LoVo (cell line): Measurements from ENCODE around the gene CACHD1.

Experiments used
- DNase-seq: peaks from one replicate; pipeline ENCODE4 v3.0.0-alpha.2; 2016; ENCODE audit warnings: low spot score

Gene CACHD1

GRCh38 chr1:64523413-64524337 lies 53.7 kb downstream of the CACHD1 start:
- no peak for DNase-seq

GRCh38 chr1:64524614-64525013 lies 54.7 kb downstream of the CACHD1 start:
- DNase-seq = no peak

GRCh38 chr1:64525116-64525686 lies 55.3 kb downstream of the CACHD1 start:
- DNase-seq = no peak

- DNase-seq = no peak
These were observed 56.4 kb downstream of the CACHD1 start for GRCh38 chr1:64526312-64526711.

DNA sequence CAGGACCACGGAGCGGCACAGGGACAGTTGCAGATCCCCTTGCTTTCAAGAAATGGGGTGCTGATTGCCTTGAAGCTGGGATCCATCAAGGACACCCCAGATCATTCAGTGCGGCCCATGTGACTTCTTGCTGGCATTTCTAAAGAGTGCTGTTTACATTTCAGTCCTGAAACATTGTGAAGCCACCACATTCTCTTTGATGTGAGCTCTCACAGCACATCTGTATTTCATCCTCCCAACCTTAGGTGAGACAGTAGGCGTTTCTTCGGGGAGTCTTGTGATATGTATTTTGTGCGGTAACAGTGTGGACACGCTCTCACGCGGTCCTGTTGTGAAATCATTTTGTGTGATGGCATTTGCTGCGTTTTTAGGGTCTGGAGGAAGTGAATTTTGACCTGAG lies 57.2 kb downstream of the CACHD1 start:
- DNase-seq = no peak

DNA sequence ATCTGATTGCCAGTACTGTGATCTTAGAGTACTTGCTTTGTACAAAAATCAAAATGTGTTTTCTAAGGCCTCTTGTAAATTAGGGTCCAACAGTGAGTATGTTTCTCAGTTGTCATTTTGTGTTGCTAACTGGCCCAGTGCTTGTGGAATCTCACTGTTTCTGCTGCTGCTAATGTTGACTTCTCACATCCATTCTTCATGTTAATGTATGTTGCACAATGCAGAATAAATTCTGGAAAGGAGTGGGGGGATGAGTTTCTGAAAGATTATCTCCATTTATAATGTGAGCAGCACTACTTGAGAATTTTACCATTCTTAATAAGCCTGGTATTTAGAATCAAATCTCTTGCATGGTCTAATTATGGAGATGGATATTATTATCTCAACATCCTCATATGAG lies 57.9 kb downstream of the CACHD1 start:
- DNase-seq = no peak

DNA sequence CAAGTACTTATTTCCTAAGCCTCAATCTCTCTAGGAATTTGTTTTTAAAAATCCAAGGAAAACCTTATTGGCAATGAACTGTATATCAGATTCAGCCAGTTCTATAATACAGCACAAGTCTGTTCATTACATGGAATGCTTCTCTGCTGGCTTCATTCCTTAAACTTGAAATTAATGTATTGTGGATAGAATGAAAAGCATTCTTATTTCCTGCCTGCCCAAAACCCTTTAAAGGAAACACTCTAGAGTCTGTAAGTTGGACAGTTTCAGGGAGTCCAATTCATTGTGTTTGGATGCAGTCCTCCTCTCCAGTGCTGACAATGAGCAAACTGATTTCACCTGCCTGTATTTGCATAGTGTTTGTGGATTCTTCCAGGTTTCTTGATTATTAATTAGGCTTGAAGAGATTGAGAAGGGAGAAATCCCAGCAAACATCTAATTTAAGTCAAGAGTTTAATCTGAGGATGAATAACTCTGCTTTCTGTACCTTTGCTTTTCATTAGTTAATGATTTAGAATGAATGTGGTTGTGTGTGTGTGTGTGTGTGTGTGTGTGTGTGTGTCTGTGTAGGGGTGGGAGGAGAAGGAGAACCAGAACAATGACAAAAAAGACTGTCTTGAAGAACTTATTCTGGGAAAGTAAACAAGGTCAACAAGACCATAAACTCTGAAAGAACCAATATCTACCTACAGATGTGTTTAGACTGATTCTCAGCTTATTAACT lies 61.2 kb downstream of the CACHD1 start:
- no peak for DNase-seq

- peak; percentile 4 for DNase-seq
These were observed 62.7 kb downstream of the CACHD1 start for GRCh38 chr1:64532646-64533045.

- no peak for DNase-seq
These were observed 66.3 kb downstream of the CACHD1 start for GRCh38 chr1:64535938-64536835.

- no peak for DNase-seq
These were observed 67.0 kb downstream of the CACHD1 start for GRCh38 chr1:64536836-64537490.

GRCh38 chr1:64537942-64538341 lies 68.0 kb downstream of the CACHD1 start:
- DNase-seq = no peak

- no peak for DNase-seq
These were observed 68.5 kb downstream of the CACHD1 start for GRCh38 chr1:64538389-64538788.

- no peak for DNase-seq
These were observed 69.4 kb downstream of the CACHD1 start for GRCh38 chr1:64539289-64539688.

- DNase-seq = no peak
These were observed 69.9 kb downstream of the CACHD1 start for GRCh38 chr1:64539781-64540218.

- DNase-seq = no peak
These were observed 70.4 kb downstream of the CACHD1 start for GRCh38 chr1:64540265-64540791.

GRCh38 chr1:64542118-64542517 lies 72.2 kb downstream of the CACHD1 start:
- no peak for DNase-seq

- no peak for DNase-seq
These were observed 73.9 kb downstream of the CACHD1 start for GRCh38 chr1:64543831-64544230.

DNA sequence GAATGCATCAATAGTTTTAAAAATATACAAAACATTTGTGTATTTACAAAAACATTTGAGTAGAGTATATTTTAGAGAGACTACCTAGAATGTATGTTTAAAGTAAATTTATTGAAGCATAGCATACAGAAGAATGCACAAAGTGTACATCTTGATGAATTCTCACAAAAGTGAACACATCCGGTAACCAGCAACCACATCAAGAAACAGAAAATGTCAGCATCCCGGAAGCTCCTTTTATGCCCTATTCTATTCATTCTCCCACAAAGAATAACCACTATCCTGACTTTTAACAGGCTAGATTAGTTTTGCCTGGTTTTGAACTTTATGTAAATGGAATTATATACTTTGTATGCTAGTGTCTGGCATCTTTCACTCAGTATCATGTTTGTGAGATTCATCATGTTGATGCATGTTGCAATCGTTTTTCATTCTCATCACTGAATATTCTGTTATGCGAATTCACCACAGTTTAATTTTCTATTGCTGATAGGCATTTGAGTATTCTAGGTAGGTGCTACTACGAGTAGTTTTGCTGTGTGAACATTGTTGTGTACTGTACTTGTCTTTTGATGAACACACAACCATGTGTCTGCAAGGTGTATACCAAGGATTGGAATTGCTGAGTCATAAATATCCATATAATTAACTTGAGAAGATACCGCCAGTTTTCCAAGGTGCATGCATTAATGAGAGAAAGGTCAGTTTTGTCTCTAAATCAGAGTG lies 75.4 kb downstream of the CACHD1 start:
- no peak for DNase-seq

- no peak for DNase-seq
These were observed 76.1 kb downstream of the CACHD1 start for GRCh38 chr1:64546013-64546412.
